ENCODE results near the gene LRP1. TPM values are rescaled to one million over a fixed set of nuclear protein-coding genes. Genes with fewer than 3 reads are reported as not detected.

The LRP1 gene
- 19.3 and 25.1 TPM in 2 replicates for total RNA-seq (2014; rRNA removed; shearing (Covaris generic))

DNA sequence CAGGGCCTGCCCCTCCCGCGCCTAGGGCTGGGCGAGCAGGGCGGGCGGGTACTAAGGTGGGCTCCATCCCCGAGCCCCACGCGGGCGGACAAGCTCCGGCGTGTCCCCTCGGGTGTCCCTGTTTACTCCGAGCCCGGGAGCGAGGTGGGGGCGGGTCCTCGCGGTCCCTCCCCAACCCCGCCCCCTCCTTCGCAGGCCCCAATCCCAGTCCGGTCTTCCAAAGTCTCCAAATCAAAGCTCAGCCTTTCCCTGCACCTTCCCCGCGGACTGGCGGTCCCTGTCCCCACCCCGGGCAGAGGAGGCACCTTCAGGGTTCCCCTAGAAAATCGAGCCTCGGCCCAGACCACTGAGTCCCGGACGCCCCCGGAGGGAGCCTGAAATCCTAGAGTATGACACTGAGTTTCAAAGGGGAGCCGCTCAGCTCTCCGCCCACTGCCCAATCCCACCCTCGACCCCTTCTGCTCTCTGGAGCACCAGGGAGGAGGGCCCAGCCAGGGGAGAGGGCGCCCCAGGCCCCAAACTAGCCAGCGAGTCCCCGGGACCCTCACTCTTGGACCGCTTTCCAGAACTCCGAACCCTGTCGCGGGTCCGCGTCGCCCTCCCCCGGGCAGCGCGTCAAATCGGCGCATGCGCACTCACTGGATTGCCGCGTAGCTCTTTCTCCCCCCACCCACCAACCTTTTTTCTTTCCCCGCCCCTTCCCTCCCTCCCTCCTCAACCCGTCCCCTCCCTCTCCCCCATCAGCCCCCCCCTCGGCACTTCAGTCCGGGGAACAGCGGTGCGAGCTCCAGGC lies at the start of gene LRP1:
TSS of gene LRP1 (plus strand) at position 758 of the 793 bp plus-strand sequence. CDS start 482 bp downstream, outside the sequence.
- DNase-seq (ENCODE audit: low spot score), result peak; percentile 94
- in situ Hi-C loops (cut with HindIII; ENCODE audit: low sequenced_read_pairs), result no loop called here

DNA sequence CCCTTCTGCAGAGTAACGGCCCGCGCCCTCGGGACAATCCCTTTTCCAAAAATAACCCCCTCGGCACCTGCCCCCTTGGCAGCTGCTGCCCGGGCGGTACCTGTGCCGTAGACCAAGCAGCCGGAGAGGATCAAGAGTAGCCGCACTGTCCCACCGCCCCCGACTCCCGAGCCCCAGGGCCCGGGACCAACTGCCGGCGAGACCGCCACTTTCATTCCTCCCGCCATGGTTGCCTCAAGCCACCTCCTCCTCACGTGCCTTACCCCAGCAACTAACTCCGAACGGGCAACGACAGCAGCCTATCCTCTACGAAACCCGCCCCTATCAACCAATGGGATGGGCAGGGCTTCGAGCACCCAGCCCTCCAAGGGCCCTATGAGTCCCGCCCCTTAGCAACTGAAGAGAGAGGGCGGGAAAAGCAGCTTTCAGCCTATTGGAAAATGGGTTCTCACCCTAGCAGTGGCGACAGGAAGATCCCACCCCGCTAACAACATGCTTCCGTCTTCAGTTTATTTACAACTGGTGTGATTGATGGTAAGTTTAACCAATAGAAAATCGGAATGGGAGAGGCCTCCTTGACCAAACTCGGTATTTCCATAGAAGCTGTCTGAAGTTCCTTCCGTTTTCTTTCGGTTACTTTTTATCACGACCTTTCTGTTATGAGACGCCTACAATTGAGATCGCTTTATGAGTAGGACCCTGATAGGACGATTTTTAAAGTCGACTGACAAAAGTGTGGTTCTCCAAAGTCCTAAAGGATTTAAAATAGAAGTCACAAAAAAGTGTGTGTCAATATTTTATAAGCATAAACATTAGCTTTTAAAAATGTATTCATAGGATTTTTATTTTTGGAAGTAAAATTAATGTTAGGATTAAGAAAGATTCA lies 49.5 kb upstream of the LRP1 start, which contains the start of gene NEMP1:
TSS of gene NEMP1 (minus strand) at position 273 of the 886 bp plus-strand sequence. CDS start at position 227, 46 bp downstream.
- in situ Hi-C loops (cut with HindIII; ENCODE audit: low sequenced_read_pairs), result no loop called here
- DNase-seq (ENCODE audit: low spot score), result peak; percentile 100

DNA sequence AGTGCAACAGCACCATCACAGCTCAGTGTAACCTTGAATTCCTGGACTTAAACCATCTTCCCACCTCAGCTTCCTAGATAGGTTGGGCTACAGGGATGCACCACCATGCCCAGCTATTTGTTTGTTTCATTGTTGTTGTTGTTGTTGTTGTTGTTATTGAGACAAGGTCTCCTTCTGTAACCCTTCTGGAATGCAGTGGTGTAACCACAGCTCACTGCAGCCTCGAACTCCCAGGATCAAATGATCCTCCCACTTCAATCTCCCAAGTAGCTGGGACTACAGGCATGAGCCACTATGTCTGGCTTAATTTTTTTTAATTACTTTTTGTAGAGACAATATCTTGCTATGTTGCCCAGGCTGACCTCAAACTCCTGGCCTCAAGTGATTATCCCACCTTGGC lies 48.5 kb upstream of the LRP1 start:
- in situ Hi-C loops (cut with HindIII; ENCODE audit: low sequenced_read_pairs), result no loop called here

DNA sequence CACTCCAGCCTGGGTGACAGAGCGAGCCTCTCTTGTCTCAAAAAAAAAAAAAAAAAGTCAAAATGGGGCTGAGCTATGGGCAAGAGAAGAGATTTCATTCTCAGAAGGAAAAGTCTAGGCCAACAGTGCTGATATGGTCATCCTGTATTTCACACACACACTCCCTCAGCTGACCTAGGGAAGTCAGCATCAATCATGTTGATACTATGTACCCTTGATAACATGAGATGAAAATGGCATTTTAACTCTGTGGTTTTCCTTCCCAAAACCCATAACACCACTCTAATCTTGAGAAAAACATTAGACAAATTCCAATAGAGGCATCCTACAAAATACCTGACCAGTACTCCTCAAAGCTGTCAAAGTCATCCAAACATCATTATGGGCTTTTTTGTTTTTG lies 47.4 kb upstream of the LRP1 start:
- no peak for DNase-seq (ENCODE audit: low spot score)
- in situ Hi-C loops (cut with HindIII; ENCODE audit: low sequenced_read_pairs), result no loop called here

More for the DNA sequence above, 48.5 kb upstream of the LRP1 start:
- no peak for DNase-seq (ENCODE audit: low spot score)

DNA sequence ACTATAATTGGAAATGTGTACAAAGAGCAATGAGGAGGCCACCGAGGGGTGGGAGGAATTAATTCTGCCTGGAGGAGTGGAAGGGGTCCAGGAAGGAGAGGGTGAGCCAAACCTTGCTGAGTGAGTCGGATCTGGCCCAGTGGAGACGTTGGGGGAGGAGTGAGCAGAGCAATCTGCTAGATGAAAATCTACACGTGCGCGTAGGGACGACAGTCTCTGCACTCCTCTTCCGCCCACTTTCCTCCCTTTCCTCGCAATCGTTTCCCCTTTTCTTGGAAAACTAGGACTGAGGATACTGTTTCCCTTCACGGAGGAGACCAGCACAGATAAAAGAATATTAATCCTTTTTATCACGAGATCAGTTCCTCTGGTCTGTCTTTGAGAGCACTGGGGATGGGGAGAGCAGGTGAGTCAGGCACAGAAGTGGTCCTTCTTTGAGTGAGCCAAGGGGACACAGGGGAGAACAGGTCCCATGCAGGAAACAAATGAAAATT lies 42.2 kb upstream of the LRP1 start:
- peak; percentile 68 for DNase-seq (ENCODE audit: low spot score)
- in situ Hi-C loops (cut with HindIII; ENCODE audit: low sequenced_read_pairs), result no loop called here

DNA sequence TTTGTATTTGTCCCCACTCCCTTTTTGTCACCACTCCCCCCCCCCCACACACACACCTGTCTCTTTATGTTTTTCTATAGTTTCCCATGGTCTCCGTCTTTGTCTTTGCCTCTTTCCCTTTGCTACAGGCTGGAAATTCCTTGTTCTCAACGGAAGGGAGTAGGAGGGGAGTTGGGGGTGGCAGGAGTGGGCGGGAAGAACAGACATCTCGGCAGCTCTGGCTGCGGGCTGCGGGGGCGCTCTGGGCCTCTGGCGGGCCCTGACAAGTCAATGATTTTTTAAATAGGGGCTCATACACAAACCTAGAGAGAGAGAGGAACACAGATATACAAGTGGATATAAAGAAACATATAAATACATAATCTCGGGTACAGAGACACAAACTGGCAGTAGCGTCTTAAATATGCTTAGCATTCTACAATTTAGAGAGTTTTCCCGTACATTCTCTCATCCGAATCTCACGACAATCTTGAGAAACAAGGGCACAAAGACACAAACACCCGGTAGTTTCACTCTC lies 41.7 kb upstream of the LRP1 start:
- in situ Hi-C loops (cut with HindIII; ENCODE audit: low sequenced_read_pairs), result no loop called here
- DNase-seq (ENCODE audit: low spot score), result peak; percentile 82

DNA sequence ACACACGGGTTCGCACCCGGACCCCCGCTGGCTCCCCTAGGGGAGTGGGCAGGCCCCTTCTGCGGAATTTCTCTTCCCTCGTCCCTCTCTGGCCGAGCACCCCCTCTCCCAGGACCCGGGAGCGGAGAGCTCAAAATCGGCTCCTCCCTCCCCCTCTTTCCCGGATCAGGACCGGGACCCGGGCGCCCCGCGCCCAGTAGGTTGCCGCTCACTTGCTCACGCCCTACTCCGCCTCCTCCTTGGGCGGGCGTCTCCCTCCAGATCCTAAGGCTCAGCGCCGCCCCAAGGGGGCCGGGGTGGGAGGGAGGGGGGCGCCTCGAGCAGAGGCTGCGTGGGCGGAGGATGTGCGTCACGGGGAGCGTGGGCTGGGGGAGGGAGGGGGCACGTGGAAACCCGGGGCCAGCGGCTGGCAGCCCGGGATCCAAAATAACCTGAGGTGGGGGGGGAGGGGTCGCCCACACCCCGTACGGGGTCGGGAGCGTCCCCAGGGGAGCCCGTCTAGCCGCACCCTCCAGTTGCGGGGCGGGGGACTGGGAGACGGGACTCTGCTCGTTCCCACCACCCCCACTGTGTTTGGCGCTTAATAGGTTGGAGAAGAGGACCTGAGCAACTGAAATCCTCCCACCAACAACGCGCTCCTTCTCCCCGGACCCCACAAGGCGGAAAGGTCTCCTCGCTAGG lies 41.1 kb upstream of the LRP1 start:
- DNase-seq (ENCODE audit: low spot score), result peak; percentile 62
- in situ Hi-C loops (cut with HindIII; ENCODE audit: low sequenced_read_pairs), result no loop called here

DNA sequence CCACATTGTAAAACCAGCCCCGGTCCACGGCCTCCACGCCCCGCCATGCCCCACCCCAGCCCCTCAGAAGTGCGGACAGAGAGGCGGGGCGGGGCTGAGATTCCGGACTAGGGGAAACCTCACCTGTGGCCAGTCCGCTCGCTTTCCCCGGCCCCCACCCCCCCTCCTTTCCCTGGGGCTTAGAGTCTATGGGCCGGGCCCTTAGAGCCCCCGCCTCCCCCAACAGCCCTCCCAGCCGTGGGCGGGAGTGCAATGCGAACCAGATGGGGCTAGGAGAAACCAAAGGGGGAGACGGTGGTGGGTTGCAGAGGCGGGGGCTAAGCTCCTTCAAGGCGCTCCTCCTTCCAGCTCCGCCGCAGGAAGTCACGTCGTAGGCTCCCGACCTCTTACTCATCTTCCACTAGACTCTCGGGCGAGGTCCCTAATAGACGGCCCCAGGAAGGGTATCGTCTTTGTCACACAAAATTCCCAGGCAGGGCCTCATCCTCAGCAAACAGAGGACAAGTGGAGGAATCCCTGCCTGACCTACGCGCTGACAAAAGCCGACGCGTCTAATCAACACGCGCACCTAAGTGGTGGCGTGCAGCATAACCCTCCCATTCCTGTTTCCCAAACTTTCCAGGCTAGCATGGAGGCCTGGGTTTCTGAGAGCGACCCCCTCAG lies 40.5 kb upstream of the LRP1 start:
- in situ Hi-C loops (cut with HindIII; ENCODE audit: low sequenced_read_pairs), result no loop called here
- DNase-seq (ENCODE audit: low spot score), result peak; percentile 75

DNA sequence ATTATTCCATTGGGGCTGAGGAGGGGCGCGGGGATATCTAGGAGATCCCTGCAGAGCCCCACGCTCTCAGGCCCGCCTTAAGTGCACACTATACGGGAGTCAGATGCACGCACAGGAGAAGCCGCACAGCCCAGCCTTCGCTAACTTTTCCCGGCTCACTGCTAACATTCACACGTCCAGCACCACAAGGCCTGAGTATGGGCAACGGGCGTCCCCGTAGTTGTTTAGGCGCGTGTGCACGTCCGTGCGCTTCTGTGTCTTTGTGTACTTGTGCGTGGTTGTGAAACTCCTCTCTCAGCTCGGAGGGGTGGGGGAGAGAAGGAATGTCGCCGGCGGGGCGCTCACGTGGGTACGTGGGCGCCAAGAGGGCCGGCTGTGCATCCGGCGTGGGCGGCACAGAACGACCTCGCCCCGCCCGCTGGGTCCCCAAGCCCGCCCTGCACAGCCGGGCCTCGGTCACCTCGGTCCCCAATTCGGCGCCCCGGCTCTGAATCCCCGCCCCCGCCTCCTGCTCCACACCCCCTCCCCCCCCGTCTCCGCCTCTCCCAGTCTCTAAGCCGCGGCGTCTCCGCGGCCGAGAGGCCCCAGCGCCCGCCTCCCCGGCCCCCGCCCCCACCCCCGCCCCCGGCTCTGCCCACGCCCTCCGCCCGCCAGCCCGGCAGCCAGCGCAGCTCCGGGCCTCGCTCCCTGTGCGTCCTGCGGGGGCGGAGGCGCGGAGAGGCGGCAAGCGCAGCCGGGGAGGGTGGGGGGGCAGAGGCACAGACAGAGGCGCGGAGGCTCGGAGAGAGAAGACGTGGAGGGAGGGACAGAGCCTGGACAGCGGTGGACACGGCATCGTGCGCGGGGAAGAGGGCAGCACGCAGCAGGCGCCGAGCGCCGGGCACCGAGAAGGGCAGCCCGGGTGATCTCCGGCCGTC lies 39.7 kb upstream of the LRP1 start, which contains the start of gene NAB2:
TSS of gene NAB2 (plus strand) at position 761 of the 917 bp plus-strand sequence. CDS start 158 bp downstream, outside the sequence.
- DNase-seq (ENCODE audit: low spot score), result peak; percentile 96
- in situ Hi-C loops (cut with HindIII; ENCODE audit: low sequenced_read_pairs), result no loop called here

DNA sequence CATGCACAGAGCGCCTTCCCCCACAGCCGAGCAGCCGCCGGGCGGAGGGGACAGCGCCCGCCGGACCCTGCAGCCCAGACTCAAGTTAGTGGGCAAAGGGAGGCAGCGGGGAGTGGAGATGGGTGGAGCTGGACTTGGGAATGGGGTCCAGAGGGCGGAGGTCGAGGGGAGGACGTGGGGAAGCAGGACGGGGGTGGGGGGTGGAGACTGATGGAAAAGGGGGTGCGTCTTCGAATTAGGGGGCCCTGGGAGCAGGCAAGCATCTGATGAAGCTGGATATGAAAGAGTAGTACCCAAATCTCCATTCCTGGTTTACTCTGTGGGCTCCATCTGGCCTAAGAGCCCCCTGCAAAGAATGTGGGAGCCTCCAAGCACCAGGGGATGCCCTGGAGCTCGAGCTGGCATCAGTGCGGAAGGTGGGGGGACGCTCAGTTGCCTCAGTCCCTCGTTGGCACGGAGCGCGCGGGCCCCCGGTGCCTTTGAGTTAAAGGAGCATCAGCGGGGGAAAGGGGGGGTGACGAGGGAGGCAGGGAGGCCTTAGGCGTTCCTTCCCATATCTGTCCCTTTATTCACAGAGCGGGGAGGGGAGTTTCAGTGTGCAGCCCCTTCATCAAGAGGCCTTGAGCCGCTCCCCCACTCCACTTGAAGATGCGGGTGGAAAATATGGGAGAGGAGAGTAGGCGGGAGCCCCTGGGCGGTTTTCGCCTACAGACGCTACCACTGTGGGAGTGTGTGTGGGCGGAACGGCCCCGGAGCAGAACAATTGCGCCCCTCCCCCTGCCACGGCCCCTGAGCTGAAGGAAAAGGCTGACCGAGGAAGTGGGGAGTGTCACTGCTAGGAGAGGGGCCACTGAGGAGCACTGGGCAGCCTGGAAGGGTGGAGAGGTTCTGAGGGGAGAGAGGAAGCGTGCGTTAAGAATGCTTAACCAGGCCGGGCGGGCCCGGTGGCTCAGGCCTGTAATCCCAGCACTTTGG lies 38.7 kb upstream of the LRP1 start:
- peak; percentile 68 for DNase-seq (ENCODE audit: low spot score)
- in situ Hi-C loops (cut with HindIII; ENCODE audit: low sequenced_read_pairs), result no loop called here

DNA sequence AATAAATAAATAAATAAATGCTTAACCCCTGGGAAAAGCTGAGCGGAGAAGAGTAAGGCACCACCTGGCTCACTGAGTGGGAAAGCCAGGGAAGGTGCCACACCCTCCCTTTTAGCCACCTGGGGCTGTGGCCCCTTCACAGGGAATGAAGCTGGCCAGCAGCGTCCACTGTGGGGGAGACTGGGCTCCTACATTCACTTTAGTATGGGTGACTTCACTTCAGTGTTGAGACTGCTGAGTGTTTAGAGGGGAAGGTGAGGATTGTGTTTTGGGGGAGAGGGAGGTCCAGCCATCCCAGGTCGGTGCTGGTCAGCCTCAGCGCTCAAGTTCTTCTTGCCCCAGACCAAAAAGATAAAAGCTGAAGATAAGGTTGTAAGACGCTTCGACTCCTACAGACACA lies 37.8 kb upstream of the LRP1 start:
- DNase-seq (ENCODE audit: low spot score), result no peak
- in situ Hi-C loops (cut with HindIII; ENCODE audit: low sequenced_read_pairs), result no loop called here

DNA sequence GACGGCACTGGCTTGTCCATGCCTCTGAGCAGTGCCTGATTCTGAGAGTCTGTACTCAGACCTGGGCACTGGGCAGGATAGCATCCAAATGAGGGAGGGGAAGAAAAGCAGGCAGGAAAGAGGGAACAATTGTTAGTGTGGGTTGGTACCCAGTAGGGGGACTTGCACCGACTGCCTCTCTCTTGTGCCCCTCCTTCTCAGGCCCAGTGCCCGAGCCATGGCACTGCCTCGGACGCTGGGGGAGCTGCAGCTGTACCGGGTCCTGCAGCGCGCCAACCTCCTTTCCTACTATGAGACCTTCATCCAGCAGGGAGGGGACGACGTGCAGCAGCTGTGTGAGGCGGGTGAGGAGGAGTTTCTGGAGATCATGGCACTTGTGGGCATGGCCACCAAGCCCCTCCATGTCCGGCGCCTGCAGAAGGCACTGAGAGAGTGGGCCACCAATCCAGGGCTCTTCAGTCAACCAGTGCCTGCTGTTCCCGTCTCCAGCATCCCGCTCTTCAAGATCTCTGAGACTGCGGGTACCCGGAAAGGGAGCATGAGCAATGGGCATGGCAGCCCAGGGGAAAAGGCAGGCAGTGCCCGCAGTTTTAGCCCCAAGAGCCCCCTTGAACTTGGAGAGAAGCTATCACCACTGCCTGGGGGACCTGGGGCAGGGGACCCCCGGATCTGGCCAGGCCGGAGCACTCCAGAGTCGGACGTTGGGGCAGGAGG lies 37.2 kb upstream of the LRP1 start:
- DNase-seq (ENCODE audit: low spot score), result peak; percentile 61
- in situ Hi-C loops (cut with HindIII; ENCODE audit: low sequenced_read_pairs), result no loop called here

DNA sequence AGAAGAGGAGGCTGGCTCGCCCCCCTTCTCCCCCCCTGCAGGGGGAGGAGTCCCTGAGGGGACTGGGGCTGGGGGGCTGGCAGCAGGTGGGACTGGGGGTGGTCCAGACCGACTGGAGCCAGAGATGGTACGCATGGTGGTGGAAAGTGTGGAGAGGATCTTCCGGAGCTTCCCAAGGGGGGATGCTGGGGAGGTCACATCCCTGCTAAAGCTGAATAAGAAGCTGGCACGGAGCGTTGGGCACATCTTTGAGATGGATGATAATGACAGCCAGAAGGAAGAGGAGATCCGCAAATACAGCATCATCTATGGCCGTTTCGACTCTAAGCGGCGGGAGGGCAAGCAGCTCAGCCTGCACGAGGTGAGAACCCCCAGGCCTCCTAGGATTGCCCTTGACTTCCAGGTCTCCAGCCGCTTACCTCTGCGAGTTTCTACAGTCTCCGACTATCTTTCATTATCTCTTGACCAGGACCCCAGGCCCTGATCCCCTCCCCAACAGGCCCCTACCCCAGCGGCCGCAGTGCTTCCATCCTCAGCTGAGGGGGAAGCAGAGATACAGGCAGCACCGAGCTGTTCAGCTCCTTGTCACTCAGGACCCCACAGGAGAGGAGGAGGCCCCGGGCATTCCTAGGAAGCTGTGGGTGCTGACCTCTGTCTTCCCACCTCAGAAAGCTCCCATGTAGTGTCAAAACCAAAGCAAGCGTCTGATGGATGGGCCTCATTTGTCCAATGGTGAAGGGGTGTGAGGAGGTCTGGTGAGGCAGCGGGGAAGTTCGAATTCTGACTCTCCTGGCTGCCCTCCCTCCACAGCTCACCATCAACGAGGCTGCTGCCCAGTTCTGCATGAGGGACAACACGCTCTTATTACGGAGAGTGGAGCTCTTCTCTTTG lies 36.4 kb upstream of the LRP1 start:
- in situ Hi-C loops (cut with HindIII; ENCODE audit: low sequenced_read_pairs), result no loop called here
- peak; percentile 42 for DNase-seq (ENCODE audit: low spot score)

DNA sequence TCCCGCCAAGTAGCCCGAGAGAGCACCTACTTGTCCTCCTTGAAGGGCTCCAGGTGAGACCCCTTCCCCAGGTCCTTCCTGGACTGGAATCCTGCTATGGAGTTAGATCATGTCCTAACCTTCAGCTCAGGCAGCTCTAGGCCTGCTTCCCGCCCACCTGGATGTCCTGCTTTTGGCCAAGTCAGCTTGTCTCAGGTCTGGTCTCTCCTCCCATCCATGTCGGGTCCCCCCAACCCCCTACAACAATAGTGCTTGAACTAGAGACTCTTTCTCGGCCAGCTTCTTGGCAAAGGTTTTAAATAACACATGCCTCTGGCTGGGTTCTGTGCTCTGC lies 35.8 kb upstream of the LRP1 start:
- in situ Hi-C loops (cut with HindIII; ENCODE audit: low sequenced_read_pairs), result no loop called here
- DNase-seq (ENCODE audit: low spot score), result no peak

DNA sequence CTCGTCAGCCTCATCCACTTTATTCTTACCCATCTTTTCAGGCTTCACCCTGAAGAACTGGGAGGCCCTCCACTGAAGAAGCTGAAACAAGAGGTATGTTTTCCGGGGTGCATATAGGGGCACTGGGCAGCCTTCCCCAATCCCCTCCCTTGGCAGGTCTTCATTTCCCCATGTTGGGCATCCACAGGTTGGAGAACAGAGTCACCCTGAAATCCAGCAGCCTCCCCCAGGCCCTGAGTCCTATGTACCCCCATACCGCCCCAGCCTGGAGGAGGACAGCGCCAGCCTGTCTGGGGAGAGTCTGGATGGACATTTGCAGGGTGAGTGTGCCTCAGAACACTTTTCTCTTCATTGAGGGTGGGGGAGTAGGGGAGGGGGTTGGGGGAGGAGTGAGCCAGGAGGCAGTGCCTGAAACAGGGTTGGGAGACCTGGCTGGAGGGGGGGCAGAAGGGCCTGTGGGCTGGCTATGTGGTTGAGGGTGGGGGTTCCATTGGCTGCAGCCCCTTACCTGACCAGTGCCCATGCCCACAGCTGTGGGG lies 35.3 kb upstream of the LRP1 start:
- DNase-seq (ENCODE audit: low spot score), result no peak
- in situ Hi-C loops (cut with HindIII; ENCODE audit: low sequenced_read_pairs), result no loop called here

Measured in G401 (cell line).